Spleen (tissue), 11 donors: ENCODE measurements around the gene ASNS. TPM values are rescaled to one million over a fixed set of nuclear protein-coding genes. Genes with fewer than 3 reads are reported as not detected.

Source experiments
- DNase-seq: peaks from one replicate; pipeline ENCODE4 v3.0.0-alpha.2; 2020
- H3K27ac ChIP-seq, 8 donors: fragments of 200-600 bp; sonication (generic) in 7 of 8; 1 replicate in 4 of 8; 2 replicates in 4 of 8; pipeline versions ENCODE4 v1.5.0 to v1.8.0; 2016 to 2021; ENCODE audit warnings: inconsistent platforms in 4 of 8, mild to moderate bottlenecking in 4 of 8, moderate library complexity in 1 of 8
- H3K27me3 ChIP-seq, 7 donors: fragments of 200-600 bp; sonication (generic) in 6 of 7; replicated peaks in 1 of 7; 1 replicate in 4 of 7; 2 replicates in 3 of 7; pipeline versions ENCODE4 v1.5.0 to v1.8.0; 2016 to 2021; ENCODE audit warnings: inconsistent platforms in 3 of 7, mild to moderate bottlenecking in 1 of 7
- H3K36me3 ChIP-seq, 6 donors: fragments of 200-600 bp; sonication (generic) in 5 of 6; 1 replicate in 4 of 6; 2 replicates in 2 of 6; pipeline versions ENCODE4 v1.5.0 to v1.8.0; 2016 to 2021; ENCODE audit warnings: inconsistent platforms in 2 of 6
- H3K4me1 ChIP-seq, 6 donors: fragments of 200-600 bp; sonication (generic) in 5 of 6; 1 replicate in 3 of 6; 2 replicates in 3 of 6; pipeline versions ENCODE4 v1.5.0 to v1.8.0; 2016 to 2021; ENCODE audit warnings: inconsistent platforms in 3 of 6
- H3K4me3 ChIP-seq, 8 donors: fragments of 200-600 bp; sonication (generic) in 7 of 8; 1 replicate in 4 of 8; 2 replicates in 4 of 8; pipeline versions ENCODE4 v1.5.0 to v1.8.0; 2016 to 2021; ENCODE audit warnings: inconsistent platforms in 4 of 8, mild to moderate bottlenecking in 4 of 8, moderate library complexity in 2 of 8
- H3K9me3 ChIP-seq, 8 donors: fragments of 200-600 bp; sonication (generic) in 7 of 8; 1 replicate in 4 of 8; 2 replicates in 4 of 8; pipeline versions ENCODE4 v1.5.0 to v1.8.0; 2016 to 2021; ENCODE audit warnings: inconsistent platforms in 4 of 8
- POLR2A ChIP-seq, 3 donors: fragments of 450-650 bp; IDR thresholded peaks; one replicate each; pipeline ENCODE4 v1.5.1; 2017; ENCODE audit warnings: antibody characterized with exemption in 3 of 3, mild to moderate bottlenecking in 1 of 3
- POLR2AphosphoS5 ChIP-seq, 3 donors: sonication (generic); formaldehyde crosslinking; IDR thresholded peaks; one replicate each; pipeline ENCODE4 v1.5.1; 2017; ENCODE audit warnings: antibody characterized with exemption in 3 of 3
- WGBS, 5 donors: extraction: QIAGEN DNeasy Blood & Tissue Kit in 3 of 5; methylation state at CpG; one replicate each; pipeline versions ENCODE4 v1.1.5 to v1.1.7; 2013 to 2018; 5-methylcytosine and 5-hydroxymethylcytosine counted together
- intact Hi-C: fragments of 100-400 bp; cut with DNase I; formaldehyde crosslinking; loops from one replicate; pipeline ENCODE4 v1.15.0; 2023; ENCODE audit warnings: low total_unique reads
- polyA plus RNA-seq, 3 donors: library from polyadenylated mRNA; stranded (reverse); fragments of 200-250 nt; gene quantifications; one replicate each; pipeline ENCODE4 v1.2.1, GENCODE V29; 2013
- total RNA-seq, 7 donors: library from RNA; depleted of rRNA in 3 of 7; stranded (reverse); fragments of >200 nt in 3 of 7; fragmentation: NEBNext Ultra II Directional in 4 of 7; extraction: Animal tissue kit (Norgen Biotek cat#: 25700) in 4 of 7; gene quantifications; one replicate each; pipeline versions ENCODE4 v1.1.0 to v1.2.1, GENCODE V29; 2016 to 2021
- TF ChIP-seq, protein P1 (sequence below), 11 experiments: fragments of 200-600 bp in 7 of 11; fragments of 450-650 bp in 4 of 11; sonication (generic) in 4 of 11; IDR thresholded peaks in 8 of 11; conservative IDR thresholded peaks in 3 of 11; 1 replicate in 7 of 11; 2 replicates in 4 of 11; pipeline versions ENCODE4 v1.4.0 to v1.8.0; 2016 to 2021; ENCODE audit warnings: antibody characterized with exemption in 11 of 11, inconsistent platforms in 4 of 11, mild to moderate bottlenecking in 1 of 11
- donor health status: healthy with polysubstance abuse.
- donor health status: DM: no; HTN: no; CAD: no; lungs with moderate emphysema.
- donor health status: DM: no; HTN: no; CAD: no.
- donor health status: Bipolar disorder and iron deficiency.
- donor health status: healthy.
- donor health status: DM: no; HTN: no; CAD: no.
- donor health status: DM: yes; HTN: yes; CAD: no.

The ASNS gene
- total and polyA plus RNA-seq, 10 donors = 10.9 to 82.7 (median 24.4) TPM

GRCh38 chr7:97865104-97865503 is 7.1 kb downstream of the ASNS start:
- Histone ChIP-seq H3K27ac (no peak overlapping the region), H3K4me1 (no peaks in the 10 kb centered on the region), H3K27me3 (no peaks in the 10 kb centered on the region), H3K9me3 (no peaks in the 10 kb centered on the region), H3K4me3 (no peak overlapping the region), H3K36me3 (peaks cover 0 to 54% (median 14%) of the 10 kb centered on the region in 6 donors)
- DNase-seq = no peak
- WGBS, 5 donors = 85 to 99% (median 94%) methylated on average over 3 of the region's 3 CpGs
- intact Hi-C loops = no loop called here
- TF ChIP-seq POLR2A (IDR thresholded peaks at IDR 0.05) (no peak), POLR2AphosphoS5 (IDR thresholded peaks at IDR 0.05) (no peak)
- TF ChIP-seq, protein P1, sequence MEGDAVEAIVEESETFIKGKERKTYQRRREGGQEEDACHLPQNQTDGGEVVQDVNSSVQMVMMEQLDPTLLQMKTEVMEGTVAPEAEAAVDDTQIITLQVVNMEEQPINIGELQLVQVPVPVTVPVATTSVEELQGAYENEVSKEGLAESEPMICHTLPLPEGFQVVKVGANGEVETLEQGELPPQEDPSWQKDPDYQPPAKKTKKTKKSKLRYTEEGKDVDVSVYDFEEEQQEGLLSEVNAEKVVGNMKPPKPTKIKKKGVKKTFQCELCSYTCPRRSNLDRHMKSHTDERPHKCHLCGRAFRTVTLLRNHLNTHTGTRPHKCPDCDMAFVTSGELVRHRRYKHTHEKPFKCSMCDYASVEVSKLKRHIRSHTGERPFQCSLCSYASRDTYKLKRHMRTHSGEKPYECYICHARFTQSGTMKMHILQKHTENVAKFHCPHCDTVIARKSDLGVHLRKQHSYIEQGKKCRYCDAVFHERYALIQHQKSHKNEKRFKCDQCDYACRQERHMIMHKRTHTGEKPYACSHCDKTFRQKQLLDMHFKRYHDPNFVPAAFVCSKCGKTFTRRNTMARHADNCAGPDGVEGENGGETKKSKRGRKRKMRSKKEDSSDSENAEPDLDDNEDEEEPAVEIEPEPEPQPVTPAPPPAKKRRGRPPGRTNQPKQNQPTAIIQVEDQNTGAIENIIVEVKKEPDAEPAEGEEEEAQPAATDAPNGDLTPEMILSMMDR (IDR thresholded peaks at IDR 0.05 in 8 of 11, conservative IDR thresholded peaks at IDR 0.05 in 3 of 11) = no peak

GRCh38 chr7:97859606-97860204 is 12.5 kb downstream of the ASNS start:
- H3K27me3 ChIP-seq = no peaks in the 10 kb centered on the region
- H3K36me3 ChIP-seq = peaks cover 0 to 56% (median 22%) of the 10 kb centered on the region in 6 donors
- no peaks in the 10 kb centered on the region for H3K4me1 ChIP-seq
- TF ChIP-seq POLR2A (IDR thresholded peaks at IDR 0.05) (no peak), POLR2AphosphoS5 (IDR thresholded peaks at IDR 0.05) (no peak)
- TF ChIP-seq, protein P1 (IDR thresholded peaks at IDR 0.05 in 8 of 11, conservative IDR thresholded peaks at IDR 0.05 in 3 of 11) = no peak
- WGBS, 5 donors = 91 to 97% (median 92%) methylated on average over 4 of the region's 4 CpGs
- no peak for DNase-seq
- H3K4me3 ChIP-seq = no peak overlapping the region
- intact Hi-C loops = no loop called here
- no peak overlapping the region for H3K27ac ChIP-seq
- H3K9me3 ChIP-seq = no peaks in the 10 kb centered on the region

DNA sequence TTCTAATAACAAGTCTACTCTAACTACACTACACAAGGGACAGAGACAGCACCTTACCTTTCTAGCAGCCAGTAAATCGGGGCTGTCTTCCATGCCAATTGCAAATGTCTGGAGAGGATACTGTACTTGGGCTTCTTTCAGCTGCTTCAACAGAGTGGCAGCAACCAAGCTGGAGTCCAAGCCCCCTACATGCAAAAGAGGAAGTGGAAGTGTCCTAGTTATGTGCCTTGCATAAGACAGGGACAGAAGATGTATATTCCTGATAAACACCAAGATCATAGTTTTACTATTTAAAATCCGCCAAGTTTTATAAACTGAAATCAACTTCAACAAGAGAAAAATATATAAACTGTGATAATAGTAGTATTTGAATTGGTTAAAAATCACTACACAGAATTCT is 14.0 kb downstream of the ASNS start:
- TF ChIP-seq POLR2AphosphoS5 (IDR thresholded peaks at IDR 0.05) = no peak
- TF ChIP-seq, protein P1 (IDR thresholded peaks at IDR 0.05 in 8 of 11, conservative IDR thresholded peaks at IDR 0.05 in 3 of 11) = no peak
- no peak for TF ChIP-seq POLR2A (IDR thresholded peaks at IDR 0.05)
- no peaks in the 10 kb centered on the region for H3K4me1 ChIP-seq
- no peak overlapping the region for H3K27ac ChIP-seq
- intact Hi-C loops = no loop called here
- H3K27me3 ChIP-seq = no peaks in the 10 kb centered on the region
- peaks cover 0 to 62% (median 26%) of the 10 kb centered on the region in 6 donors for H3K36me3 ChIP-seq
- no peak overlapping the region for H3K4me3 ChIP-seq
- WGBS, 5 donors = 87 to 97% (median 92%) methylated on average over 2 of the region's 2 CpGs
- no peaks in the 10 kb centered on the region for H3K9me3 ChIP-seq
- no peak for DNase-seq

DNA sequence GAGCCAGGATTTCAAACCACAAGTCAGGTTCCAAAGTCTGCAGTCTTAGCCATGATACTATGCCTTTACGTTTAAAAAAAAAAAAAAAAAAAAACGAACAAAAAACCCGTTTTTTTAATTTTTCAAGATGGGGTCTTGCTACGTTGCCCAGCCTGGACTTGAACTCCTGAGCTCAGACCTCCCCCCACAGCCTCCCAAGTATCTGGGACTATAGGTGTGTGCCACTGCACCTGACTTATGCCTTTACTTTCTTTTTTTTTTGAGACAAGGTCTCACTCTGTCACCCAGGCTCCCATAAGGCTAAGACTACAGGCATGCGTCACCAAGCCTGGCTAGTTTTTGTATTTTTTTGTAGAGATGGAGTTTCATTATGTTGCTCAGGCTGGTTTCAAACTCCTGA is 14.7 kb downstream of the ASNS start:
- no peaks in the 10 kb centered on the region for H3K9me3 ChIP-seq
- DNase-seq = no peak
- no peak overlapping the region for H3K27ac ChIP-seq
- no peaks in the 10 kb centered on the region for H3K27me3 ChIP-seq
- peaks cover 0 to 67% (median 32%) of the 10 kb centered on the region in 6 donors for H3K36me3 ChIP-seq
- WGBS, 5 donors = 73 to 93% (median 86%) methylated on average over 5 of the region's 5 CpGs
- TF ChIP-seq POLR2AphosphoS5 (IDR thresholded peaks at IDR 0.05) (no peak), POLR2A (IDR thresholded peaks at IDR 0.05) (no peak)
- TF ChIP-seq, protein P1 (IDR thresholded peaks at IDR 0.05 in 8 of 11, conservative IDR thresholded peaks at IDR 0.05 in 3 of 11) = no peak
- no peaks in the 10 kb centered on the region for H3K4me1 ChIP-seq
- intact Hi-C loops = no loop called here
- H3K4me3 ChIP-seq = no peak overlapping the region
